COLO829 (cell line): ENCODE results near the gene ZFP36.
A peak's percentile ranks its signal among the peaks of the same experiment; 100 is the strongest.
"Not testable (repeated sequence)": the region's sequence is repeated elsewhere in the genome, so short reads cannot be mapped to it uniquely, and the experiment has no call there.

Experiments used
- DNase-seq: peaks from one replicate; pipeline ENCODE4 v3.0.0; 2012; ENCODE audit warnings: low spot score

ZFP36 gene

GRCh38 chr19:39406656-39407409 lies at the start of gene ZFP36:
Gene ZFP36 (plus strand): TSS chr19:39406847. CDS start chr19:39406905, 58 bp downstream.
- DNase-seq: peak; percentile 75

DNA sequence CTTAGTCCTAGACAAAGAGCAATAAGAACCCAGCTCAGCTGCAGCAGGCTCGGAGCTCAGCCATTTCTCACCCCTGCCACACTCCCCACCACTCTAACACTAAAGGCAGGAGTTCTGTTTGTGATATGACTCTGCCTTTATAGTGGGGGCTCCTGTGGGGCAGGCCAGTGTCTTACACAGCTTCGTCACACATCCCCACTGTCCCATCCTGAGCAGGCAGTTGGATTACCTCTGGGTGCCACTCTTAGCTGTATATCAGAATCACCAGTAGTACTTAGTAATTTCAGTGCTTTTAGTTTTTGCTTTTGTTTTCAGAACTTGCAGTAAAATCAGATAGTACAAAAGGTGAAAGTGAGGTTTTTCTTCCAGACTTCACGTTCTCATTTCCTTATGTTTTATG lies 47.6 kb upstream of the ZFP36 start:
- no peak for DNase-seq

DNA sequence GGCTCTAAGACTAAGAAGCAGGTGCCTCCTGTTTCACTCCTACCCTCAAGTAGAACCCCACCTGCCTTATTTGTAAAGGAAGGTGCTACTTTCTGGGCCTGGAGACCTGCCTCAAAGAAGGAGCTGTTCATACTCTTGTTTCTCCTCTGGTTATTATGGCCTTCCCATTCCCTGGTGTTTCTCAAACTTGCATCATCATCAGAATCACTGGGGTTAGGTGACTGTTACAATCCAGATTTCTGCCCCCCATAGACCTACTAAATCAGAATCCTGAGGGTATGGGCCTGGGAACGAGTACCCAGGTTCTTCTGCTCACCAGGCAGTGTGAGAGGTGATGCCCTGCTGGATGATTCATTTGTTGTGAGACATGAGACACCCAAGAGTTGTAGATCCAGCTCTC lies 46.0 kb upstream of the ZFP36 start:
- no peak for DNase-seq

GRCh38 chr19:39362682-39363657 lies 43.7 kb upstream of the ZFP36 start:
- DNase-seq: no peak

GRCh38 chr19:39363901-39364457 lies 42.7 kb upstream of the ZFP36 start:
- DNase-seq: no peak

- DNase-seq: no peak
Observed at GRCh38 chr19:39365531-39365930, 41.1 kb upstream of the ZFP36 start.

GRCh38 chr19:39369200-39369599 lies 37.4 kb upstream of the ZFP36 start:
- no peak for DNase-seq

DNA sequence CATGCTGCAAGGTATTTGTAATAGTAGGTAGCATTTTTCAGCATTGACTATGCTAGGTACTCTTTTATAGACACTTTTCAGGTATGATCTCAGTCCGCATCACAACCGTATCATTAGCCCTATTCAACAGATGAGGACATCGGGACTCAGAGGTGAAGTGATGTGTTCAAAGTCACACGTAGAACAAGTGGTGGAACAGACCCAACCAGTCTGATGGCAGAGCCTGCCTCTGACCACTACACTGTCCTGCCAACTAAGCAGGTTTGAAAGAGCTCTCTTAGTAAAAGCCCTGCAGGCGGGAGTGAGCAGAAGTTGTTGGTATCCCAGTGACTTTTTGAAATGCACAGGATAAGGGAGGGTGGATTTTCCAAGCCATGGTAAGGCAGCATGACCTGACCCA lies 35.9 kb upstream of the ZFP36 start:
- DNase-seq: no peak

- no peak for DNase-seq
Observed at GRCh38 chr19:39372047-39372802, 34.4 kb upstream of the ZFP36 start.

DNA sequence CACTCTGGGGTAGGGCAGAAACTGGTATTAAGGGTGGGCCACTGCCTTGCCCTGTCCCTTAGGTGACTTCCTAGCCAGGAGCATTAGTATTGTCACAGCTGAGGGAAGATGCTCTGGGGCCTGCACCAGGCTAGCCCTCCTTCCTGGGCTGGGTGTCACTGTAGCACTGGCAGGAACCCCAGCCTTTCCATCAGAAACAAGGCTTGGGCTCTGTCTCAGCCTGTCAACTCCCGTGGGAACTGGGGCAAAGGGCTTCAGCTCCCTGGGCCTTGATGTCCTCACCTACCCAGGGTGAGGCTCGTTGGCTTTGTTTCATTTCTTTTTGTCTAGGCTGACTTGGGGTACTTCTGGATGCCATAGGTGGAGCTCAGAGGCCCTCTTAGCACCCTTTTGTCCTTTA lies 33.7 kb upstream of the ZFP36 start:
- no peak for DNase-seq

DNA sequence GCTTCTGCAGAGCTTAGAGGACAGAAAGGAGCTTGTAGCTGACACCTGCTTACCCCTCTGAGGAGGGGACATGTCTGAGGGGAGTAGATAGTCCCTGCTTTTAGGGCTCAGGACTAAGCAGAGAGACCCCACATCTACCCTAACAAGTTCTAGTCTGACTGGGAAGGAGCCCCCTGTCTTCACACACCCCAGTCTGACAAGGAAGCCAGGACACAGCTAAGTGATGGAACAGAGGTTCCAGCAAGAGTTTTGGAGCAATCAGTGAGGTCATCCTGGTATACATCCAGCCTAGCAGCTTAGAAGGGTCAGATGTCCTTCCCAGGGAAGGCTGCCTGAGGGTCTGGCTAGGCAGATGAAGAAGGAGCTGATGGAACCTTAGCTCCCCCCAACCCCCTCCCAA lies 30.7 kb upstream of the ZFP36 start:
- no peak for DNase-seq

DNA sequence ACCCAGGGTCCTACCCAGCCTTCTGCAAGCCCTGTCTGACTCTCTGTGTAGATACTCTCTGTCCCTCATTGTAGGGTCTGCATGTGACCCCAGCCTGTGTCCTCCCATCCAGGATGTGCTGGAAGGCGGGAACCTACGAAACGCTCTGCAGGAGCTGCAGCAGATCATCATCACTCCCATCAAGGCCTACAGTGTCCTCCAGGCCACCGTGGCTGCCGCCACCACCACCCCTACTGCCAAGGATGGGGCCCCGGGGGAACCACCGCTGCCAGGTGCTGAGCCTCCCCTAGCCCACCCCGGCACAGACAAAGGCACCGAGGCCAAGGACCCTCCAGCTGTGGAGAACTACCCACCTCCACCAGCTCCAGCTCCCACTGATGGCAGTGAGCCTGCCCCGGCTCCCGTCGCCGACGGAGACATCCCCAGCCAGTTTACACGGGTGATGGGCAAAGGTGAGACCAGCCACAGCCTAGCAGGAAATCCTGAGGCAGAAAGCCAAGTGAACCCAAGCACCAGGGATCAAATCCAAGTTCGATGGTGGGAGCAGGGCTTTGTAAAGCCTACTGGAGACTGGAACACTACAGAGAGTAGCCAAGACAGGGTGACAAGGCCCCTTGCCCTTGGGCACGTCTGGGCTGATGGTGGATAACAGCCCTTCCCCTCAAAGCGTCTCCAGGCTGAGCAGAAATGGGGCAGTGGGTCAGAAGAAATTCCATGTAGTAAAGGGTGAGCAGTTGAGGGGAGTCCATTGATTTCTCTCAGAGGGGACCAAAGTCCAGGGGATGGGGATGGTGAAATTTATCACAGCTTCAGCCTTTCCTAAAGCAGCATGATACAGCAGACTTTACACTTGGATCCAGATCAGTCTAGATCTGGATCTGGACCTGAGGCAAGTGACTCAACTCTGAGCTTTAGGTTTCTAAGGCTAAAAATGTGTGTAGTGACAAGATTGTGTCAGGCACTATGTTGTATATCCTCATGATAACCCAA lies 29.0 kb upstream of the ZFP36 start:
- no peak for DNase-seq

GRCh38 chr19:39379366-39379765 lies 27.3 kb upstream of the ZFP36 start:
- DNase-seq: not testable (repeated sequence)

DNA sequence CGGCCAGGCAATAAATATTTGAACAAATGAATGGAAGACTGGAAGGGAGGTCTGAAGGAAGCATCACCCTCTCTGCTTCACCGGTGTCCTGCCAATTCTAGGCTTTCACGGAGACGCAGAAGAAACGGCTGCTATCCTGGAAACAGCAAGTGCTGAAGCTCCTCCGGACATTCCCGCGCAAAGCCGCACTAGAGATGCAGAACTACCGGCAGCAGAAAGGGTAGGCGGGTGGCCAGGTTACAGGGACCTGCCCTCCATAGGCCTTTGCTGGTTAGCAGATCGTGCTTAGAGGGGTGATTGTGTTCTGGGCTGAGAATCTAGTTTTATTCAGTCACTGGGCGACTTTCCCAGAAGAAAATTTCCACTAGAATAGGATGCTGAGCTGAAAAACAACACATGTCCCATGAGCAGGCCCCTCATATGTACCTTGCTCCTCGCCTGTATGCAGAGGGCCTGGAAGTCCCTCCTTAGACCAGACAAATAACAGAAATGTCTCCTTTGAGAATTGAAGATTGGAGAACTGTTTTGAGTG lies 26.7 kb upstream of the ZFP36 start:
- DNase-seq: no peak

DNA sequence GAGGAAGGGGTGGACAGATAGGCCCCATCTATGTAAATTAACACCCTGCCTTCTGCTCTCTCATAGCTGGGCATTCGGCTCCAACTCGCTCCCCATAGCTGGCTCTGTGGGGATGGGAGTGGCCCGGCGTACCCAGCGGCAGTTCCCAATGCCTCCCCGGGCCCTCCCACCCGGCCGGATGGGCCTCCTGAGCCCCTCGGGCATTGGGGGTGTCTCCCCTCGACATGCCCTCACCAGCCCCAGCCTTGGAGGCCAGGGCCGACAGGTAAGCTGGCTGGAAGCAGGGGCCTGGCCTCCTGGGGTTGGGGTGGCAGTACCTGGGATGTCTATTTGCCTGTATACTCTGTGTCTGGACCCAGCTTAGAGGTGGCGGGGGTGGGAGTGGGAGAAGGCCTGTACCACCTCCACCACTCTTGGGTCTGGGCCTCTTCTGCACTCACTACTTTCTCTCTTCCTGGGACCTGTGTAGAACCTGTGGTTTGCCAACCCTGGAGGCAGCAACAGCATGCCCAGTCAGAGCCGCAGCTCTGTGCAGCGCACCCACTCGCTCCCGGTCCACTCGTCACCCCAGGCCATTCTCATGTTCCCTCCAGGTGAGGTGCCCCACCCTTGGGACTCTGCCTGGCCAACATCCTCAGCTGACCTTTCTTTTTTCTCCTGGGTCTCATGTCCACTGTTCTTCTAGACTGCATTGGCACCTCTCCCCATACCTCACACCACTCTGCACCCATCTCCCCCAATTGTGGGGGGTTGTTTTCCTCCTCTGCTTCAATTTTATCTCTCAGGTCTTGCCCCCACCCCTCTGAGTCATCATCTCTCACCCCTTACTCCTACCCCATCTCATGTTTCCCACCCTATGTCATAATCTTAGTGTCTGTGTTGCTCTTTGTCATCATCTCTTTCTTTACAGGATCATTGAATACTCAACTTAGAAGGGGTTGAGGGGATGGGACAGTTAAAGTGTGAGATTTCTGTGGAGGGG lies 25.8 kb upstream of the ZFP36 start:
- DNase-seq: no peak

DNA sequence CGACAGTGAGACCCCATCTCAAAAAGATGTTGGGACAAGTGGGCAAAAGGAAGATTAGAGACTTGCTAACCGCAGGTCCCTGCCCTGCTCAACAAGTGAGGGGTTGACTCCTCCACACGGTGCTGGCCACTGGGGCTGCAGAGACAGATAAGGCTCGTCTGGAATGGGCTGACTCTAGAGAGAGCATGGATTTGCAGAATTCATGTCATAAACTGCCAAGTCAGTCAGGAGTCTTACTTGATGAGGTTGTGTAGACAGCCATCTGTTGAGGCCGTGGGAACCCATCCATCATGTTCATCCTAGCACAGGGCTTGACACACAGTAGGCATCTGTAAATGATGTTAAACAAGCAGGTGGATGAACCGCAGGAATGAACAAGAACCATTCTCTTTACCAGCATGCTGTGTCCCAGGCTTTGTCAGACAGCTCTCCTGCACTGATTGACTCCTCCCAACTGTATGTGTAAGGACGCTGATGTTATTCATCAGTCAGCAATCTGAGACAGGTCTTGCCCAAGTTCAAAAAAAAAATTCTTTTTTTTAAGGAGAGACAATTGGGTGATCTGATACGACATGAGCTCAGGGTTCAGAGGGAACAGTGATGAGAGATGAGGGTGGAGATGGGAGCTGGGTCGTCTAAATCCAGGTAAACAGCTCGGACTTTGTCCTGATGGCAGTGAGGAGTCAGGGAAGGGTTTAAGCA lies 24.6 kb upstream of the ZFP36 start:
- no peak for DNase-seq

- DNase-seq: no peak
Observed at GRCh38 chr19:39382991-39383828, 23.4 kb upstream of the ZFP36 start.
